Activated CD8-positive, alpha-beta memory T cell treated with anti-CD3 and anti-CD28 coated beads, Interleukin-2, amount 50 U/mL, for 1 hour (primary cell): ENCODE measurements around the gene NCKAP5.

Source experiments
- DNase-seq: peaks from one replicate; pipeline ENCODE4 v3.0.0-alpha.2; 2020; ENCODE audit errors: extremely low read depth

Gene NCKAP5

DNA sequence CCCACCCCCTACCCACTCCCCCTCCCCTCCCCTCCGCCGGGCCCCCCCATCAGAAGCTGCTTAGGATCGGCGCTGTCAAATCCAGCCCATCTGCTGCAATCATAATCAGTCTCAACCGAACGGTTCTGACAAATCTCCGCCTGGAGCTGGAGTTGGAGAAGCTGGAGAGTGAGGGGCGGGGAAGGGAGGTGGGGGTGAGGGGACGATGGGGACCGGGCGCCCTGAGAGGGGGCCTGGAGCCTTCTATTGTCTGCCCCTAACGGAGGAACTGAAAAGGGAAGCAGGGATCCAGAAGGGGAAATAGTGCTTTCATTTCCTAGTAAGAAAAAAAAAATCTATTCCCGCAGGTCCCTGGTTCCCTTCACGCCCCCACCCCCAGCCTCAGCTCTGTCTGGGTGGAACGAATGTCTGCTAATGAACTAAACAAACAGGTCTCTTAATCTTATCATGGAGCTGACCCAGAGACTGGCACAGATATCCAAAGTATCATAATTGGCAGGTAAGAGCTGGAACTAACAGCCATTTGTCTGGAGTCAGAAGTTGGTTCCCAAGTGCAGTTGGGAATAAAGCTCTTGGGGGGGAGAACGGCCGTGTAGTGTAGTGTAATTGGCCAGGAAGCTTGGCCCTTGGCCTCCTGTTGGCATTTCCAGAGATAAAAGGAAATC lies 301.2 kb downstream of the NCKAP5 start:
- DNase-seq = no peak

DNA sequence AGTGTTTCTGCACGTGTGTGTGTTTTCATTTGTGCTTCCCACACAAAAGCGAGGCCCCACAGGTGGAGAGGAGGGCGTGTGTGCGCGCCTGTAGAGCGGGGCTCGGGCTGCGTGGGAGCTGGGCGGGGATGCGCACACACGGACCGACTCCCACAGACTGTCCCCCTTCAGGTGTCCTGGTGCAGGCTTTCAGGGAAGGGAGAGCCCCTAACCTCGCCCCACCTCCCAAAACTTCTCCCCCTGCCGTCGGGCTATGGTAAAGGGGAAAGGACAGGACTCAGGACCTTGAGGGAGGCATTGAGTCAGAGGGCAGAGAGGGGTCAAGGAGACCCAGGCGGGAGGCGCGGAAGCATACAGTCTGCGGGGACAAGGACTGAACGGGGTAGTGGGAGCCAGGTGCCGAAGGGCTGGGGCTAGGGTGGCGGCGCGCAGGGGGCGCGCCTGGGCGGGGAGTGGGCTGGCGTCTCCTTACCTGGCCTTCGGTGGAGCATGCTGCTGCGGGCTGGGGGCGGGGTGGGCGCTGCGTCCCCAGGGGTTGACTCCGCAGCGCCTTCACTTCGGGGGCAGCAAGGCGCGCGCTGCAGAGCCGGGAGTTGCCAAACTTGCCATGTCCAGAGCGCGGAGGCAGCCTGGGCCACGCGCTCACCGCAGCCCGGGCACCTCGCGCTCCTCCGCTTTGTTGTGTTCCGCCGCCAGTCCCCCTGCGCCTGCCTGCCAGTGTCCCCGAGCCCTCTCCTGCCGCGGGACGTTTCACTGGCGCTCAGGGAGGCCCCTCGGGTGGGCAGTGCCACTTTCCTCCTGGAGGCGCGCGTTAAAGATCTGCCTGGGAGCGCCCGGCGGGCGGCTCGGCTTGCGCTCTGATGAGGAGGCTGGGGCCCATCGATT lies 302.0 kb downstream of the NCKAP5 start:
- no peak for DNase-seq

DNA sequence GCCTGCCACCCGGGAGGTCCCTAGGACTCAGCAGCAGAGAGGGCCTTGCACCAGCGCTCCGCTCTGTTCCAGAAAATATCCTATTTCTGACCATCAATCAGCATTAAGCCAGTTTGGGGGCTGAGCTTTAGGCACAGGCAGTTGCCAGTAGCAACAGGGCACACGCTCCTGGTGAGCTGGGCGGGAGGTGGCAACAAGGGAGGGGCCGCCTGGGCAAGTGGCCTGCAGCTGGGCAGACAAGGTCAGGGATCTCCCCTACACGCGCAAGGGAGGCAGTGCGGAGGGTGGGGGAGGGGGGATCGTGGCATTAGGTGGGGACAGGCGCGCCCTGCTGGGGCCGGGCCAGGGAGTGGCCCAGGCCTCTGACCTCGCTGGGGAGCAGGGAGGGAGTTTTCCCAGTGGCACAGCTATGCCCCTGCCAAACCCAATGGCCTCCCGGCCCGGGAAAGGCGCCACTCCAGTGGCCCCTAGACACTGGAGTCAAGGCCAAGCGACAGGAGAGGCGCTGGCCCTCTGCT lies 302.8 kb downstream of the NCKAP5 start:
- DNase-seq = no peak

DNA sequence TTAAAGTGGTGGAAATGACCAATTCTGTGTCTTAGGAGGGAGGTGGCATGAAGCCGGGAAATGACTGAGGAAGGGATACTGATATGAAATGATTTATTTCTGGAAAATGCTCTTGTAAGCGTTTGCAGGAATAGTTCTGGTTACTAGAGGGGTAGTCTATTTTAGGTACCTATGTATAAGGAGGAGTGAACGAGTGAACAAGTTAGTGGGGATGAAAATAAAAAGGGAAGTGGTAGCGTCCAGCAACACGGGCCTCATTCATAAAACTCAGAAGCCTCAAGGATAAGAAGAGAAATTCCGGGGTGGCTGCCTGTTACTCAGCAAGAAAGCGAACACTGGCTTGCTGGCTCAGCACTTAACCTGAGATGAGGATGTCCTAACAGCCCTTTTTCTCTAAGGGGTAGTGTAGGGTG lies 303.3 kb downstream of the NCKAP5 start:
- no peak for DNase-seq

DNA sequence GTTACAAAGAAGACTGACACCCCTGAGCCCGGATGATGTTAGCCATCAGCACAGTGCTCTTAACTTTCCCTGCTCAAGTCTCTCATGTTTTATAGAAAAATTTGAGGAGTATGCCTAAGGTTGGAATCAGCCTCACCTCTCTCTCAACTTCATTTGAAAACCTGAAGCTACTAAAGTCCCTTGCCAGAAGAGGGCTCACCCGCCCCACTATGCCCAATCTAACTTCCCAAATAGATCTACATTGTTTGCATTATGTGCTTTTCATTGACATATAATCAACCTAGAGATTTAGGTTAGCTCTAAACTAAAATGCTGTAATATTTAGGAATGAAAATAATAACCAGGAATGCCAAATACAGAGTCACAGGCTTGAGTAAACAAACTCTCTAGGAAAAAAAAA lies 305.4 kb downstream of the NCKAP5 start:
- DNase-seq = no peak

DNA sequence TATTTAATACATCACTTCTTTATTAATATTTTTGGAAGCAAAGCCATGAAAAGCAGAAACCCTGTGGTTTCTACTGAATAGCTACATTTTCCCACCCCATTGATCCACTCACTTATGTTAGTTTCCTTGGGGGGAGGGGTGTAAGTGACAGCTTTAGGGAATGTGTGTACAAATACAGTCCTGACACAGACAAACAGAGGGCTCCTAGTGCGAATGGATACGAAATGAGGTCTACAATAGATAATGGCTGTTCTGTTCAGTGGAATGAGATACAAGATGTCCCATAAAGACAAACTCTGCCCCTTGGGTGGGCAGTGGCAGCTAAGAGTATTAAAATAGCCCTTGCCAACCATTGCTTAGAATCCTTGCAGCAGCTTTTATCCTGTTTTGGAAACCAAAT lies 312.9 kb downstream of the NCKAP5 start:
- DNase-seq = no peak

DNA sequence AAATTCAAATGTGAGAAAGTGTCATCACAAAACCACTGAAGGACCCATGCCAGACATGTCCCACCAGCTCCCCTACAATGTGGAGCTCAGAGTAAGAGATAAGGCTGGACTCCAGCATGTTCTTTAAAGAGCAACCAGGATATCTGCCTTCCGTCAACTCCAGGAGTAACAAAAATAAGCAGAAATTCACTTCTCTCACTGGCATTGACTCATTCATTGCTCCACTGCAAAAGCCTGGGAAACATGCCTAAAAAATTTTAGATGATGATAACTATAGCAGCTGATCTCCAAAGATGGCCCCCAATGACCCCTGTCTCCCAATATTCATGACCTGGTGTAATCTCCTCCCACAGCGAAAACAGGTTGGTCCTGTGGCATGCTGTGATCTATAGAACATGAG lies 314.5 kb downstream of the NCKAP5 start:
- no peak for DNase-seq

DNA sequence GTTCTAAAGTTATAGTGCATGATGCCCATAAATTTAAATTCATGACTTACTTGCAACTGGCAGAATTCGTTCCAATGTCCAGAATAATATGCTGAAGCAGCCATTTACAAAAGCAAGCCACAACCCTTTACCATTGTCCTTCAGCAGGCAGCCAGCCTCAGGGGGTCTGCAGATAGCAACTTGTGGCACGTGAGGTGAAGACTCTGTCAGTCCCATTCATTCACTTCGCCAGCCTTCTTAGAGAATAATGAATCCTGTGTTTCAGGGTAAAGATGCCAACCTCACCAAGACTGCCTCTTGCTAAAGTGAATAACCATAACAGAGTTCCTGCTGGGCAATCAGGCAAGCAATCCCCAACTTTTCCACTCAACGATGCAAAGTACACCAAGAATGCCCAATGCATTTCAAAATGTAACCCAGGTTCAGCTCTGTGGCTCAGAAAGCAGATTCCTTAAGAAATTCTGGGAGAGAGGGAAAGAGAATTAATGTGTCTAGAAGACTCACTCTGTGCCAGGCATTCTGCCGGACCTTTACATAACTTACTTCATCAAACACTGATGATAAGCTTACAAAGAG lies 315.4 kb downstream of the NCKAP5 start:
- DNase-seq = no peak

DNA sequence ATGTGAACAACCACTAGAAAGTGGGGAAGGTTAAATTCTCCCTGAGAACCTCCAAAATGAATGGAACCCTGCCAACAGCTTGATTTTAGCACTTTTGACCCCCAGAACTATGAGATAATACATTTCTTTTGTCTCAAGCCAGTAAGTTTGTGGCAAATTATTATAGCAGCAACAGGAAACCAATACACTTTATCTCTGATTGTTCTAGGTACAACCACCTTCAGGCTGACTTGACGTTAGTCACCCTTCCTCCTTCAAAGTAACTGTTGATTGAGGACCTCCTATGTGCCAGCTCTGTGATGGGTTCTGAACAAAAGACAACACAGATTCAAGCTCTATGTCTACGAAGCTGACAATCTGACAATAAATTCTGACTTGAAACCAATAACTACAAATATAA lies 318.9 kb downstream of the NCKAP5 start:
- no peak for DNase-seq

DNA sequence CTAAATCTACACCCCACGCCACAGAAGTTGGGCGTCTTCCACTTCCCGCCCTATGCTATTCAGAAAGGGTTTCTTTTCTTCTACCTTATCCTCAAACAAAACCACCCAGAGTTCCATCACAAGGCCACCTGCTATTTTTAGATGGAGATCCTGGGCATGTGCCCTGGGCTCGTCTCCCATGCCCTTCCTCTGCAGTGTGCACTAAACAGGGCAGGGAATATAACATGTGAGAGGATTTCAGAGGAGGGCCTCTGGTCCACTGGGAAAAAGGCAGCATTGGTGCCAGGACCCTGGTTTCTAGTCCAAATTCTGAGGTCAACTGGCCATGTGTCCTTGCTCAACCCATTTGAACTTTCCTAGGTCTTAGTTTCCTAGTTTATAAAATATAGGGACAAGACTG lies 320.0 kb downstream of the NCKAP5 start:
- no peak for DNase-seq

DNA sequence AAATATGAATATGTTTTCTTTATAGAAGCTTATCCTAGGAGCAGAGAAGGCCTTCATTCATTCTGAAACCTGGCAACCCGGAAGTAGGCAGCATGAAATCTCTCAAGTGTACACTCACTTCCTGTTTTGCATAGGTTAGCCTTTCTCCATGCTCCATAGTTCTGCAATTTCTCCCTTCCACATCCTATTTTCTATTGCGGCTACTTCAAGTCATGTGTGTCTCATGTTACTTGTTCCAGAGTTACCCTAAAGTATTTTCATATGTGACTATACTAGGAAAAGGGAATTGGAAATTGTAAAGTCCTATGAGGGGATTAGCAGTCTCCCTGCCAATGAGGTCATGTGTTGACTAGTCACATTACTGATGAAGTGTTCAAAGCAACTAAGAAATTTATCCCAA lies 320.6 kb downstream of the NCKAP5 start:
- DNase-seq = no peak

DNA sequence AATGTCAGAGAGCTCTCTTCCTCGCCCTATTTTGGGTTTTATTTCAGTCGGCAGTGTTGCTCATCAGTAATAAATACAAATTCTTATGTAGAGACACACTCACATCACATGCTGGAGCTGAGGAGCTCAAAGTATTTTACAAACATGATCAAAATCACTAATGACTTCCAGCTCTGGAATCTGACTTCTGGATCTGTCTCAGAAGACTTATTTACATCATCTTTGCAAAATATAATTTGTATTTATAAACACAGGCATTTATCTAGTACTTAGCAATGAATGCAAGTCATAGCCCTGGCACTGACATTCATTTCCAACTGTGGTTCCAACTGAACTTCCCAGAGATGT lies 327.1 kb downstream of the NCKAP5 start:
- DNase-seq = no peak

DNA sequence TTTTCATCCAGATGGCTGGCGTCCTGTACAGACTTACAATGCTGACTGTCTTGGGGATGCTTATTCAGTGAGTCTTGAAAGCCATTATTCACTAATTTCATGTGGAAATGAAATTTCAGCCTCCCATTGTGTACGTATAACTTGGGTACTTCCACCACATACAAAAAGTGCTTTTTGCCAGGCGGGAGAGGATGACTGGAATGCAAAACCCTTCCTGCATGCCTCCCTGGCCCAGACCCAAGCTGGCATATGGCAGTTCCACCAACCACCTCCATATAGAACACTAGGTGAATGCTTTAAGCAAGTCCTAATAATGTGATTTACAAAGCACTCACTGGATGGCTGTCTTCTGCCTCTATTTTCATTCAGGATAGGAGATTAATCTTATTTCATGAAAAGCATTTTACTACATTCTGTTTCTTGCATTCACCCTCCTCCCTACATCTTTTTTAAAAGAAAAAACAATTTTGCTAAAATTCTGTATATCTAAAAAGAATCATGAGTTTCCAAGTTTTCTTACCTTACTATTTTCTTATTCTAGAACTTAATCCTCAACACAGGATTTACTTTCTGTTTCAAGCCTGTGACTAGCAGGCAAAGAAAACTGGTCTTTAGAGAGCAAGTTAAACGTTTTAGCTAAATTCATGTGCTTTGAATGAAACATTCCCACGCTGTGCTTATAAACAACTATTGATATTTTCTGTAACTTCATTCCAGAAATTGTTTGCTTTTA lies 327.6 kb downstream of the NCKAP5 start:
- no peak for DNase-seq

DNA sequence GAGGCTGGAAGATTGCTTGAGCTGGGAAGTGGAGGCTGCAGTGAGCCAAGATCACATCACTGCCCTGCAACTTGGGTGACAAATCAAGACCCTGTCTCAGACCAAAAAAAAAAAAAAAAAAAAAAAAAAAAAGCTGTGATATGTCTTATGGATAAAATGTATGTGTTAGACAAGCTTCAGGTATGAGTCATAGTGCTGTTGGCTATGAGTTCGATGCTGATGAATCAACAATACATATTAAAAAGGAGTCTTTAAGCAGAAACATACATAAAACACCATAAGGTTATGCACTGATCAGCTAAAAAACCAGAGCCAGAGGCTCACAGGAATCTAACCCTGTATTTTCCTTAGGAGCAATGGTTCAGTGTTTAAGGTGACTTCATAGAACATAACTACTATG lies 332.3 kb downstream of the NCKAP5 start:
- DNase-seq = no peak

DNA sequence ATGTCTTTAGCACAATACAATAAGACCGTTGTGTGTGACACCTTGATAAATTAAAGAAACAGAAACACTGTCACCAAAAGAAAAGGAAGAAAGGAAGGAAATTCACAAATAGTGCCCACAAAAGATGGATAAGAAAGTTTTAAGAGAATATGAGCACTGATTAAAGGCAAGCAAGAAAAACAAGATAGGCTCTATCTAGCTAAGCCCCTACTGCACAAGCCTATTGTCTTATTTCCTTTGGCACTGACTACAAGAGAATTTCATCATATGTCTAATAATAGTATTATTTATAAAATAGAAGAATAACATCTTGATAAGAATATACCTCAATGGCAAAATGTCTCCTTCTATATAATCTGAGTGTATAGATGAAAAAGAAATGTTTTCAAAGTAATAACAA lies 335.7 kb downstream of the NCKAP5 start:
- no peak for DNase-seq

DNA sequence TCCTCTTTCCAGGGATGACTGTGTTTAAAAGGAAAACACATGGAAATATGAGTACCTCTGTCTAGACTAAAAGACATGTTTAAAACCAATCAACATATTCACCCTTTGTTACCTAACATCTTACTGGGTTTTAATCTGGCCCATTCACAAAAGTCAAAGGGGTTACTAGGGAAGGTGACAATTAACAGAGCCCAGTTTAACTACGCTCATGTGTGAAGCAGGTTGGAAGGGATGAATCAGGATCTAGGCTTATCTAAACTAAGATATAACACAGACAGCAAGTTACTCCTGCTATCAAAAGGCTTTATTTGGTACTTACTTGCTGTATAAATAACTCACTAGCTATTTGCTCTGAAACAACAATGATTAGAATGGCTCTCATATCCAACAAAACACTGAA lies 337.0 kb downstream of the NCKAP5 start:
- DNase-seq = no peak

DNA sequence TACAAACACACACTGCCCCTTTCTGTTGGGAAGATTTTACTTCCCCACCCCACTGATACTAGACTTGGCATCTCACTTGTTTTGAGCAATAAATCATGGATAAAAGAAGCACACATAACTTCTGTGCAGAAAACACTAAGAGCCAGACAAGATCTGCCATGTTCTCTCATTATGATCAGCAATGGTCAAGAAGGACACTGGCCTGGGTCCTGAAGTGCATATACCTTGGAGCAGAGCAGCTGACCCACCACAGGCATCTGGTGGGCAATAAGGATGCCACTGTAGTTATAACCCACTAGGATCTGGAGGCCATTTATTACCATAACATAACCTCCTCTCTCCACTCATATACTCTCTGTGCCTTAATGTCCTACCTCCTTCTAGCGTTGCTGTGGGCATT lies 338.3 kb downstream of the NCKAP5 start:
- DNase-seq = no peak

DNA sequence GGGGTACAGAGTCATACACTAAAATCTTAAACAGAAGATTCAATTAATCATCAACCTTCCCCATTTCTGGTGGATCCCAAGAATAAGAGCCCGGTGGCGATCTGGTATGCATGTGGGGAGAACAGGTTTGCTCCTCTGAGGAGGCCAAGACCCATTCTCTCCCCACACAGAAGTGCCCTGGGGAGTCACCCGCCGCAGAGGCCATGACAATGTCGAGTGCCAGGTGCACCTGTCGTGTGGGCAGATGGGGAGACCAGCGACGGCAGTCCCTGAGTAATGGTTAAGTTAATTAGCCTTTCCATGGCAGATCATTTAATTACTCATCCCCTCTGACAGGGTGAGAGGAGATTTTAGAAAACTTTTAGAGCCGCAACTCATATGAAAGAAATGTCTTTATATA lies 345.0 kb downstream of the NCKAP5 start:
- no peak for DNase-seq

DNA sequence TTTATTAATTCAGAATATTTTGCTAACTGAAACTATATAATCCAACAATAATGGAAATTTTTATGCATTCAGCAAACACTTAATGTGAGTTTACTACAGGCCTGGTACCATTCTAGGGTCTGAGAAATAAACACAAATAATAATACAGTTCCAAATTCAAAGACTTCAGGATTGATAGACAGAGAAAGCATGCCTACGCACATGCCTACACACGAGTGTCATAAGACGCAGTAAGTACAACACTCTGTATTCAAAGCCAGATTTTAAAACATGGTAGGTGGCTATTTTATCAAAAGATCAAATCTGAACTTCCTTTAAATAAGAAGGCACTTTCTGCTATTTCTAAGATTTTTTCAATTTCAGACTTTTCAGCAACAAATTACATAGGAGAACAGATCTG lies 346.9 kb downstream of the NCKAP5 start:
- DNase-seq = no peak

DNA sequence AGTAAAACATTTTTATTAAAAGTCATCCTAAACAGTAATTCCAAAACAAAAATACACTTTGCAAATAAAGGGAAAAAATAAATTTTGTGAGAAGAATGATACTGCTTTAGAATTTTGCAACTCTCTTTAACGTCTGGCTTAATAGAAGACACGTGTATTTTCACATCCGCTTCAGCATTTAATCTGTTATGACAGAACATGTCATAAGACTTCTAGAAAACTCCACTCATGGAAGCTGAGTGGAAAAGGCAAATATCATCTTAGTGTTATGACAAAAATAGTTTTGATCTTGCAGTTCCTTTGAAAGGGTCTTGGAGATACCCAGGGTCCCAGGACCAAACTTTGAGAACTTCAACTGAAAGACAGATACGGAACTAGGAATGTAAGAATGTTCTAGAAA lies 350.1 kb downstream of the NCKAP5 start:
- no peak for DNase-seq

DNA sequence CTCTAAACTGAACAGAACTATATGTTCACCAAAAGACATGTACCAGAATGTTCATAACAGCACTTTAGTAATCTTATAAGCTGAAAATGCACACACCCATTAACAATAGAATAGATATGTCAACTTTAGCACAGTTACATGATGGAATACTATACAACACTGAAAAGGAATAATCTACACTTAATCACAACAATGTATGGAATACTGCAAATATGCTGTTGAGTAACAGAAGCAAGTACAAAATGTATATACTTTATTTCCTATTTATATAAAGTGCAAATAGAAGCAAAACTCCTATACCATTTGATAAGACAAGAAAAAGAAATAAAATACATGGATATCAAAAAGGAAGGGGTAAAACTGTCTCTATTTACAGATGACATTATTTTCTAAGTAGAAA lies 352.8 kb downstream of the NCKAP5 start:
- no peak for DNase-seq

DNA sequence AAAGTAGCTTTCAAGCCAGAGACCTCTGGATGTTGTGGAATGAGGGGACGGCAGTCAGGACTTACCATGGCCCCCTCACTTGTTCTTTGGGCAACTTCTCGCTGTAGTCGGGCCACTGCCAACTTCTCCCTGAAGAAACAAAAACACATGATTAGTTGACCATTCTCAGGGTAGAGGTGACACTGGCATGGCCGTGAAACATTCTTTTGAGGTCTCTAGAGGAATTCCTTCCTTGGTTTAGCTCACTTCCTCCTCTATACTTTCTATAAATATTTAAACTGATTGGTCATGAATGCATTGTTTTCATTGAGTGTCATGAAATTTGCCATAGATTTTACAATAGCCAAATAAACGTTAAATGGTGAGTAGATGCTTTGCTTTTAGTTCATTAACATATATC lies 354.6 kb downstream of the NCKAP5 start:
- no peak for DNase-seq
